Pancreas (tissue), 10 donors: ENCODE results near the gene ZPBP. TPM values are rescaled to one million over a fixed set of nuclear protein-coding genes. Genes with fewer than 3 reads are reported as not detected.
A peak's percentile ranks its signal among the peaks of the same experiment; 100 is the strongest.

Source experiments
- ATAC-seq, 4 donors: fragments of 200-7000 bp; cut with Tn5 transposase; one replicate each; pipeline versions ENCODE4 v1.8.0 to v1.9.1; 2020; ENCODE audit warnings: mild to moderate bottlenecking in 4 of 4, moderate library complexity in 4 of 4
- DNase-seq, 6 donors: peaks; one replicate each; pipeline ENCODE4 v3.0.0-alpha.2; 2020
- FAIRE-seq: peaks from 2 replicates; lab custom pipeline; 2012; peaks lifted over from hg19 to GRCh38; lab: Jason Lieb, UNC
- H3K27ac ChIP-seq, 4 donors: fragments of 200-600 bp; sonication (generic); 1 replicate in 3 of 4; 2 replicates in 1 of 4; pipeline versions ENCODE4 v1.5.0 to v1.8.0; 2020
- H3K27me3 ChIP-seq, 4 donors: fragments of 200-600 bp; one replicate each; pipeline ENCODE4 v1.8.0; 2021
- H3K36me3 ChIP-seq, 3 donors: fragments of 200-600 bp; sonication (generic) in 1 of 3; one replicate each; pipeline versions ENCODE4 v1.5.0 to v1.8.0; 2020 to 2021
- H3K4me1 ChIP-seq, 3 donors: fragments of 200-600 bp; one replicate each; pipeline ENCODE4 v1.8.0; 2021
- H3K4me3 ChIP-seq, 4 donors: fragments of 200-600 bp; sonication (generic) in 2 of 4; one replicate each; pipeline versions ENCODE4 v1.5.0 to v1.8.0; 2020 to 2021
- H3K9me3 ChIP-seq, 4 donors: fragments of 200-600 bp; one replicate each; pipeline ENCODE4 v1.8.0; 2021
- CTCF ChIP-seq, 4 donors: fragments of 200-600 bp; sonication (generic) in 3 of 4; IDR thresholded peaks; one replicate each; pipeline versions ENCODE4 v1.5.0 to v1.8.0; 2021; ENCODE audit warnings: antibody characterized with exemption in 4 of 4
- WGBS, 2 donors: extraction: QIAGEN DNeasy Blood & Tissue Kit; methylation state at CpG; one replicate each; pipeline ENCODE4 v1.1.7; 2013; 5-methylcytosine and 5-hydroxymethylcytosine counted together
- intact Hi-C, 3 donors: fragments of 100-400 bp; cut with DNase I; formaldehyde crosslinking; loops; one replicate each; pipeline versions ENCODE4 v1.11.1 to v1.14.2; 2022
- polyA plus RNA-seq, 2 donors: library from polyadenylated mRNA; stranded (reverse); fragments of 200-250 nt; gene quantifications; one replicate each; pipeline ENCODE4 v1.2.3, GENCODE V29; 2013
- total RNA-seq, 6 donors: library from RNA; stranded (reverse); fragmentation: NEBNext Ultra II Directional in 4 of 6; extraction: Animal tissue kit (Norgen Biotek cat#: 25700) in 4 of 6; gene quantifications; one replicate each; pipeline versions ENCODE4 v1.2.1 to v1.2.4, GENCODE V29; 2021 to 2023
- donor health status: healthy with polysubstance abuse.
- donor health status: DM: no; HTN: no; CAD: no; lungs with moderate emphysema.
- donor health status: DM: no; HTN: no; CAD: no.
- donor health status: control.
- donor health status: control.
- donor health status: Bipolar disorder and iron deficiency.
- donor health status: DM: yes; HTN: yes; CAD: no.
- donor health status: DM: no; HTN: no; CAD: no.
- donor health status: DM: no; HTN: no; CAD: no.
- donor health status: DM: yes; HTN: yes; CAD: no.

Gene ZPBP
- total and polyA plus RNA-seq, 8 donors, result 0.12 to 0.38 (median 0.19) TPM; not detected in 3

GRCh38 chr7:50140688-50141087 lies 47.6 kb upstream of the ZPBP start:
- Histone ChIP-seq H3K27ac (no peak overlapping the region), H3K9me3 (no peaks in the 10 kb centered on the region), H3K4me1 (no peaks in the 10 kb centered on the region), H3K4me3 (no peak overlapping the region), H3K27me3 (peaks cover 0 to 4% (median 0%) of the 10 kb centered on the region in 4 donors), H3K36me3 (no peaks in the 10 kb centered on the region)
- no peak for TF ChIP-seq CTCF (IDR thresholded peaks at IDR 0.05)
- 40 to 45% methylated on average over 5 of the region's 5 CpGs for WGBS, 2 donors
- FAIRE-seq (no peak), ATAC-seq (peak in 3 of 4 donors; percentile 29 to 77 (median 71)), DNase-seq (peak in 4 of 6 donors; percentile 19 to 35 (median 27))
- intact Hi-C loops, result no loop called here

GRCh38 chr7:50138101-50138500 lies 45.1 kb upstream of the ZPBP start:
- no peak for DNase-seq
- no peak for ATAC-seq
- 92% methylated on average over 1 of the region's 1 CpG for WGBS, 2 donors
- H3K27me3 ChIP-seq, result peaks cover 0 to 4% (median 0%) of the 10 kb centered on the region in 4 donors
- FAIRE-seq, result no peak
- H3K4me1 ChIP-seq, result no peaks in the 10 kb centered on the region
- H3K36me3 ChIP-seq, result no peaks in the 10 kb centered on the region
- H3K9me3 ChIP-seq, result no peaks in the 10 kb centered on the region
- intact Hi-C loops, result no loop called here
- no peak overlapping the region for H3K27ac ChIP-seq
- TF ChIP-seq CTCF (IDR thresholded peaks at IDR 0.05), result no peak
- no peak overlapping the region for H3K4me3 ChIP-seq

- intact Hi-C loops, result no loop called here
- WGBS, 2 donors, result 72 to 80% methylated on average over 1 of the region's 1 CpG
These were observed 32.7 kb upstream of the ZPBP start for GRCh38 chr7:50125766-50126165.

GRCh38 chr7:50121286-50121685 lies 28.2 kb upstream of the ZPBP start:
- no peak for ATAC-seq
- H3K36me3 ChIP-seq, result no peaks in the 10 kb centered on the region
- no peak for FAIRE-seq
- no peak for DNase-seq
- no peak for TF ChIP-seq CTCF (IDR thresholded peaks at IDR 0.05)
- H3K4me3 ChIP-seq, result no peak overlapping the region
- H3K4me1 ChIP-seq, result no peaks in the 10 kb centered on the region
- intact Hi-C loops, result no loop called here
- no peaks in the 10 kb centered on the region for H3K27me3 ChIP-seq
- H3K27ac ChIP-seq, result no peak overlapping the region
- H3K9me3 ChIP-seq, result no peaks in the 10 kb centered on the region
- WGBS, 2 donors, result 63 to 69% methylated on average over 3 of the region's 3 CpGs

More at GRCh38 chr7:50125766-50126165, 32.7 kb upstream of the ZPBP start:
- no peak overlapping the region for H3K27ac ChIP-seq
- DNase-seq, result no peak
- no peaks in the 10 kb centered on the region for H3K36me3 ChIP-seq
- H3K4me3 ChIP-seq, result no peak overlapping the region
- no peak for FAIRE-seq
- TF ChIP-seq CTCF (IDR thresholded peaks at IDR 0.05), result no peak
- no peak for ATAC-seq
- H3K9me3 ChIP-seq, result no peaks in the 10 kb centered on the region
- H3K27me3 ChIP-seq, result no peaks in the 10 kb centered on the region
- no peaks in the 10 kb centered on the region for H3K4me1 ChIP-seq

- Histone ChIP-seq H3K4me1 (no peaks in the 10 kb centered on the region), H3K9me3 (no peaks in the 10 kb centered on the region), H3K27me3 (no peaks in the 10 kb centered on the region), H3K36me3 (no peaks in the 10 kb centered on the region), H3K4me3 (no peak overlapping the region), H3K27ac (no peak overlapping the region)
- TF ChIP-seq CTCF (IDR thresholded peaks at IDR 0.05), result no peak
- DNase-seq (no peak), ATAC-seq (no peak), FAIRE-seq (no peak)
- WGBS, 2 donors, result 69 to 72% methylated on average over 9 of the region's 9 CpGs
- intact Hi-C loops, result no loop called here
These were observed 27.0 kb upstream of the ZPBP start for GRCh38 chr7:50119815-50120637.
